ENCODE data around the gene CCDC88B.

- TF ChIP-seq POLR2A (IDR thresholded peaks at IDR 0.05; ENCODE audit: low read depth, low read length) (no peak), POLR2AphosphoS5 (IDR thresholded peaks at IDR 0.05; ENCODE audit: low read depth, low read length) (no peak), TAF1 (IDR thresholded peaks at IDR 0.05; ENCODE audit: borderline replicate concordance, low read depth, low read length) (no peak)
Observed at GRCh38 chr11:64371201-64371600, 31.2 kb downstream of the CCDC88B start.
